Ovary (tissue), 3 donors: Measurements from ENCODE around the gene B4GALNT1.

Experiments
- CTCF ChIP-seq, 3 donors: fragments of 450-650 bp in 2 of 3; fragments of 200-600 bp in 1 of 3; IDR thresholded peaks; one replicate each; pipeline versions ENCODE4 v1.5.1 to v1.8.0; 2016 to 2022; ENCODE audit warnings: antibody characterized with exemption in 3 of 3, mild to moderate bottlenecking in 1 of 3
- EP300 ChIP-seq: sonication (generic); formaldehyde crosslinking; IDR thresholded peaks from one replicate; pipeline ENCODE4 v1.6.1; 2017; ENCODE audit warnings: antibody characterized with exemption
- POLR2A ChIP-seq: fragments of 450-650 bp; IDR thresholded peaks from one replicate; pipeline ENCODE4 v1.6.1; 2017; ENCODE audit warnings: antibody characterized with exemption, mild to moderate bottlenecking, moderate library complexity
- donor health status: DM: no; HTN: no; CAD: no.

GRCh38 chr12:57628280-57629191 is 4.5 kb downstream of the B4GALNT1 start:
- TF ChIP-seq EP300 (no peak), CTCF (IDR thresholded peaks at IDR 0.05) (no peak), POLR2A (no peak)
